HEK293T (cell line): ENCODE results near the gene LNX2.

ENCODE experiments used
- CTCF ChIA-PET: fragments of 350-600 bp; formaldehyde crosslinking; extraction: SDS; loops from one replicate; lab custom pipeline; 2021; ENCODE audit warnings: antibody characterized with exemption, inconsistent platforms; lab: Yijun Ruan, JAX
- POLR2A ChIA-PET: fragments of 350-600 bp; formaldehyde crosslinking; extraction: SDS; loops from one replicate; lab custom pipeline; 2020; ENCODE audit warnings: antibody characterized with exemption, inconsistent platforms; lab: Yijun Ruan, JAX
- DNase-seq: peaks from one replicate; pipeline ENCODE4 v3.0.0; 2012; ENCODE audit warnings: mixed read lengths; ENCODE audit errors: extremely low spot score
- ARNT ChIP-seq: fragments of 450-650 bp; IDR thresholded peaks from 2 replicates; pipeline ENCODE4 v1.6.1; 2017; ENCODE audit warnings: mild to moderate bottlenecking
- BHLHE40 ChIP-seq: fragments of 450-650 bp; IDR thresholded peaks from 2 replicates; pipeline ENCODE4 v1.6.1; 2016; ENCODE audit warnings: mild to moderate bottlenecking, moderate library complexity, borderline replicate concordance
- CTBP1 ChIP-seq: fragments of 450-650 bp; IDR thresholded peaks from 2 replicates; pipeline ENCODE4 v1.6.1; 2016; ENCODE audit warnings: borderline replicate concordance
- ELF4 ChIP-seq: fragments of 450-650 bp; IDR thresholded peaks from 2 replicates; pipeline ENCODE4 v1.6.1; 2017; ENCODE audit warnings: antibody characterized with exemption
- FOXA1 ChIP-seq: fragments of 450-650 bp; IDR thresholded peaks from 2 replicates; pipeline ENCODE4 v1.6.1; 2016; ENCODE audit warnings: mild to moderate bottlenecking
- FOXK2 ChIP-seq: fragments of 450-650 bp; IDR thresholded peaks from 2 replicates; pipeline ENCODE4 v1.6.1; 2016; ENCODE audit warnings: mild to moderate bottlenecking
- FOXM1 ChIP-seq: fragments of 450-650 bp; IDR thresholded peaks from 2 replicates; pipeline ENCODE4 v1.6.1; 2017; ENCODE audit warnings: mild to moderate bottlenecking, borderline replicate concordance
- HDGF ChIP-seq: fragments of 450-650 bp; IDR thresholded peaks from 2 replicates; pipeline ENCODE4 v1.6.1; 2017; ENCODE audit warnings: antibody characterized with exemption, borderline replicate concordance
- L3MBTL2 ChIP-seq: fragments of 450-650 bp; conservative IDR thresholded peaks from 2 replicates; pipeline ENCODE4 v1.6.1; 2016; ENCODE audit warnings: mild to moderate bottlenecking
- LEF1 ChIP-seq: fragments of 450-650 bp; IDR thresholded peaks from 2 replicates; pipeline ENCODE4 v1.6.1; 2017; ENCODE audit warnings: mild to moderate bottlenecking, borderline replicate concordance
- NFRKB ChIP-seq: fragments of 450-650 bp; IDR thresholded peaks from 2 replicates; pipeline ENCODE4 v1.6.1; 2016; ENCODE audit warnings: mild to moderate bottlenecking, moderate library complexity
- PKNOX1 ChIP-seq: fragments of 450-650 bp; IDR thresholded peaks from 2 replicates; pipeline ENCODE4 v1.6.1; 2016
- SP1 ChIP-seq: fragments of 450-650 bp; IDR thresholded peaks from 2 replicates; pipeline ENCODE4 v1.6.1; 2017
- SUZ12 ChIP-seq: fragments of 450-650 bp; IDR thresholded peaks from 2 replicates; pipeline ENCODE4 v1.6.1; 2016; ENCODE audit warnings: mild to moderate bottlenecking
- TARDBP ChIP-seq: fragments of 450-650 bp; IDR thresholded peaks from 2 replicates; pipeline ENCODE4 v1.6.1; 2016
- ZNF384 ChIP-seq: fragments of 450-650 bp; IDR thresholded peaks from 2 replicates; pipeline ENCODE4 v1.6.1; 2016

LNX2 gene

DNA sequence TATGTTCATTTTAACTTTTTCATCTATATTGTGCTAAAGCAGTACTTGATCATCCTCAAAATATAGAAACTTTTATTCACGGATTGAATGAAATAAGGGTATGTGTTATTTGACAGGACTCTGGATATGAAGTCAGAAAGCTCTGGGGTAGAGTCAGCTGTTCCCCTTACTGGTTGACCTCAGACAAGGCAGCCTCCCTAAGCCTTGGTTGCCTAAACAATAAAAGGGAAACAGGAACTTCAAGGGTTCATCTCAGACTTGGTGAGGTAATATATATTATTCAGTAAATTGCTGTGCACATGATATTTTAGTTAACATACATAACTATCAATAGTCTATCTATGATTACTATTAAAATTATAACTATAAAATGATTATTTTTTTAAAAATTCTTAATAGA, 14.9 kb upstream of the LNX2 start:
- ChIA-PET CTCF (no interaction called here), POLR2A (interaction anchor here (1.3 kb wide), 1 partner anchor 14 kb away, joined by 4 read pairs; no protein-coding TSS in a partner anchor)
- TF ChIP-seq NFRKB: no peak
- no peak for TF ChIP-seq LEF1
- no peak for TF ChIP-seq BHLHE40
- TF ChIP-seq TARDBP: no peak
- no peak for TF ChIP-seq ELF4
- TF ChIP-seq FOXM1: no peak
- TF ChIP-seq FOXA1: no peak
- no peak for TF ChIP-seq FOXK2
- no peak for TF ChIP-seq HDGF
- no peak for TF ChIP-seq CTBP1
- TF ChIP-seq SP1: no peak
- TF ChIP-seq SUZ12: no peak
- TF ChIP-seq L3MBTL2: no peak
- TF ChIP-seq ARNT: no peak
- TF ChIP-seq ZNF384: no peak
- no peak for TF ChIP-seq PKNOX1
- no peak for DNase-seq

GRCh38 chr13:27634791-27635190, 14.5 kb upstream of the LNX2 start:
- TF ChIP-seq FOXM1 (no peak), CTBP1 (no peak), FOXK2 (no peak), HDGF (no peak), LEF1 (no peak), FOXA1 (no peak), ELF4 (no peak), NFRKB (no peak), SUZ12 (no peak), PKNOX1 (no peak), SP1 (no peak), TARDBP (no peak), L3MBTL2 (no peak), BHLHE40 (no peak), ZNF384 (no peak), ARNT (no peak)
- ChIA-PET POLR2A (interaction anchor here (1.3 kb wide), 1 partner anchor 14 kb away, joined by 4 read pairs; no protein-coding TSS in a partner anchor), CTCF (no interaction called here)
- DNase-seq: no peak

GRCh38 chr13:27634231-27634630, 13.9 kb upstream of the LNX2 start:
- POLR2A ChIA-PET: interaction anchor here (1.3 kb wide), 1 partner anchor 13 kb away, joined by 4 read pairs; no protein-coding TSS in a partner anchor
- no peak for DNase-seq
- CTCF ChIA-PET: no interaction called here
- no peak for TF ChIP-seq HDGF
- no peak for TF ChIP-seq SP1
- TF ChIP-seq ELF4: no peak
- no peak for TF ChIP-seq LEF1
- no peak for TF ChIP-seq PKNOX1
- TF ChIP-seq FOXK2: no peak
- TF ChIP-seq CTBP1: no peak
- no peak for TF ChIP-seq BHLHE40
- TF ChIP-seq ARNT: no peak
- TF ChIP-seq TARDBP: no peak
- TF ChIP-seq NFRKB: no peak
- no peak for TF ChIP-seq FOXA1
- no peak for TF ChIP-seq L3MBTL2
- TF ChIP-seq FOXM1: no peak
- TF ChIP-seq ZNF384: no peak

DNA sequence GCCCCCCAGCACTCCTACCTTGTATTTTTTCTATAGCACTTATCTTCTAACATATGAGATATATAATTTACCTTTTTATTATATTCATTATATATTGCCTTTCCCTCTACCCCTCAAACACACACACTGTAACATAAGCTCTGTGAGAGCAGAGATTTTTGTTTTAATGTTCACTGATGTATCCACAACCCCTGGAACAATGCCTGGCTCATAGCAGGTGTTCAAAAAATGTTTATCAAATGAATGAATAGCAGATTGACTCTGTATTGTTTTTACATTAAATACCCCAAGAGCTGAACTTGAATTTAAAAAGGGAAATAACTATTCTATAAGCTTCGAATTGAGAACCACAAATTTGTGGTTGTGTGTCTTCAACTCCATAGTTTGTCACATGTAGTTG, 12.3 kb upstream of the LNX2 start:
- ChIA-PET CTCF (no interaction called here), POLR2A (no interaction called here)
- TF ChIP-seq CTBP1 (no peak), PKNOX1 (no peak), ELF4 (no peak), SUZ12 (no peak), L3MBTL2 (no peak), LEF1 (no peak), FOXM1 (no peak), ARNT (no peak), BHLHE40 (no peak), NFRKB (no peak), FOXA1 (no peak), HDGF (no peak), ZNF384 (no peak), TARDBP (no peak)
- no peak for DNase-seq

GRCh38 chr13:27632214-27632613, 11.9 kb upstream of the LNX2 start:
- no peak for TF ChIP-seq CTBP1
- no peak for TF ChIP-seq SP1
- no peak for TF ChIP-seq ELF4
- no peak for TF ChIP-seq TARDBP
- no peak for TF ChIP-seq ARNT
- TF ChIP-seq ZNF384: no peak
- TF ChIP-seq HDGF: no peak
- TF ChIP-seq FOXK2: no peak
- no peak for DNase-seq
- CTCF ChIA-PET: no interaction called here
- POLR2A ChIA-PET: no interaction called here
